Subcutaneous adipose tissue (tissue), 4 donors: Measurements from ENCODE around the gene NR4A1. TPM values are rescaled to one million over a fixed set of nuclear protein-coding genes. Genes with fewer than 3 reads are reported as not detected.

Source experiments
- total RNA-seq, 4 donors: library from RNA; depleted of rRNA; stranded (reverse); fragments of >200 nt; gene quantifications; one replicate each; pipeline ENCODE4 v1.1.0, GENCODE V29; 2016
- TF ChIP-seq, protein P1 (sequence below): fragments of 450-650 bp; IDR thresholded peaks from one replicate; pipeline ENCODE4 v1.5.1; 2016; ENCODE audit warnings: low read depth, mild to moderate bottlenecking, control low read depth, antibody characterized with exemption, moderate library complexity

NR4A1 gene
- total RNA-seq, 4 donors from 2014 or later, result 20.1 to 84.6 (median 40.3) TPM

DNA sequence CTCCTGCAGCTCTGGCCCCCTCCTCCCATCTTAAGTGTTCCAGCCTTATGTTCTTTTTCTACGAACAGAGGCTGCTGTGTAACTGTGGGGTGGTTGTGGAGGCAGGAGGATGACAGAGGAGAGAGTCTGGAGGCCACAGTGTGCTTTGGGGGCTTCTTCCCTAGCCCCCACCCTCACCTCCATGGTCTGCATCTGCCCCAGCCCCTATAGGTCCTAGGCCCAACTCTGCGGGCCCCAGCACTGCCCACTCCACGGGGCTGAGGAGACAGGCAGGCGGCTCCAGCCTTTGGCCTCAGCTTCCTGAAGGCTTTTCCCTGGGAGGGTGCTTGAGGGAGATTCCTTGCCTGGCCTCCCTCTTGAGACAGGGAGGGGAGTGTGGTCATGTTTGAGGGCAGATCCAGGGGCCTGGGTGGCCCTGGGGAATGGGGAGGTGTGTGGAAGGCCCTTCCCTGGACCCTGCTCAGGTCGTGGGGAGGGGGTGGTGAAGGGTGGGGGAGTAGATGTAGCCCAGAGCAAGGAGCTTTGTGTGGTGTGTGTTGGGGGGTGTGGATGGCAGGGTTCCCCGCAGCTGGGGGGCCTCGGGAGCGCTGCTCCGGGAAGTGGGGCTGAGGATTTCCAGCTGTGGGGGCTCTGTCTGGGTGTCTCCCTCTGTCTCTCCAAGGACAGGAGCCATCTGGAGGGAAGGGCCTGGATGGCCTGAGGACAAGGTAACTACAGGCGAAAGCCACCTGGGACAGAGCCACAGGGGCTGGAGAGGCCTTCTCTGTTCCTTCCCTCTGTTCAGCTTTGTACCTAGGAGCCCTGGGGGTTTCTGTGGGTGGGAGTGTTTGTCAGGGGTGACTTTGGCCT lies 29.4 kb downstream of the NR4A1 start:
- TF ChIP-seq, protein P1, sequence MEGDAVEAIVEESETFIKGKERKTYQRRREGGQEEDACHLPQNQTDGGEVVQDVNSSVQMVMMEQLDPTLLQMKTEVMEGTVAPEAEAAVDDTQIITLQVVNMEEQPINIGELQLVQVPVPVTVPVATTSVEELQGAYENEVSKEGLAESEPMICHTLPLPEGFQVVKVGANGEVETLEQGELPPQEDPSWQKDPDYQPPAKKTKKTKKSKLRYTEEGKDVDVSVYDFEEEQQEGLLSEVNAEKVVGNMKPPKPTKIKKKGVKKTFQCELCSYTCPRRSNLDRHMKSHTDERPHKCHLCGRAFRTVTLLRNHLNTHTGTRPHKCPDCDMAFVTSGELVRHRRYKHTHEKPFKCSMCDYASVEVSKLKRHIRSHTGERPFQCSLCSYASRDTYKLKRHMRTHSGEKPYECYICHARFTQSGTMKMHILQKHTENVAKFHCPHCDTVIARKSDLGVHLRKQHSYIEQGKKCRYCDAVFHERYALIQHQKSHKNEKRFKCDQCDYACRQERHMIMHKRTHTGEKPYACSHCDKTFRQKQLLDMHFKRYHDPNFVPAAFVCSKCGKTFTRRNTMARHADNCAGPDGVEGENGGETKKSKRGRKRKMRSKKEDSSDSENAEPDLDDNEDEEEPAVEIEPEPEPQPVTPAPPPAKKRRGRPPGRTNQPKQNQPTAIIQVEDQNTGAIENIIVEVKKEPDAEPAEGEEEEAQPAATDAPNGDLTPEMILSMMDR, result no peak

DNA sequence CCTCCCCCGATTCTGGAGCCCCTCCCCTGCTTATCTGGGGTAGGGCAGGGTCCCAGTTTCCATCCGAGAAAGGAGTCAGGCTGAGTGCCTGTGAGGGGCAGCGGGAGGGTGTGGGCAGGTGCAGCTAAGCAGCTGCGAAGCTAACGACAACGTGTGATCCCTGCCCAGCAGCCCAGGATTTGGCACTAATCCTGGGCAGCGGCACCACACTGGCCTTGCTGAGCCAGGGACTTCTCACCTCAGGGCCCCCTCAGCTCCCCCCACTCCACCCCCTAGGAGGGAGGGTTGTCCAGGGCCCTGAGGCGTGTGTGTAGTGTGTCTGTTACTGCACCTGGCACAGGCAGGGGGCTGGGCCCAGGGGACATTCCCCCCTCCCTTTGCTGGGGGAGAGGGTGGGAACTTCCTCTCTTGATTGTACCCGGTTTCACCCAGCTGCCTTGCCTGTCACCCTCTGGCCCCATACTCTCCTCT lies 30.1 kb downstream of the NR4A1 start:
- TF ChIP-seq, protein P1, result no peak

DNA sequence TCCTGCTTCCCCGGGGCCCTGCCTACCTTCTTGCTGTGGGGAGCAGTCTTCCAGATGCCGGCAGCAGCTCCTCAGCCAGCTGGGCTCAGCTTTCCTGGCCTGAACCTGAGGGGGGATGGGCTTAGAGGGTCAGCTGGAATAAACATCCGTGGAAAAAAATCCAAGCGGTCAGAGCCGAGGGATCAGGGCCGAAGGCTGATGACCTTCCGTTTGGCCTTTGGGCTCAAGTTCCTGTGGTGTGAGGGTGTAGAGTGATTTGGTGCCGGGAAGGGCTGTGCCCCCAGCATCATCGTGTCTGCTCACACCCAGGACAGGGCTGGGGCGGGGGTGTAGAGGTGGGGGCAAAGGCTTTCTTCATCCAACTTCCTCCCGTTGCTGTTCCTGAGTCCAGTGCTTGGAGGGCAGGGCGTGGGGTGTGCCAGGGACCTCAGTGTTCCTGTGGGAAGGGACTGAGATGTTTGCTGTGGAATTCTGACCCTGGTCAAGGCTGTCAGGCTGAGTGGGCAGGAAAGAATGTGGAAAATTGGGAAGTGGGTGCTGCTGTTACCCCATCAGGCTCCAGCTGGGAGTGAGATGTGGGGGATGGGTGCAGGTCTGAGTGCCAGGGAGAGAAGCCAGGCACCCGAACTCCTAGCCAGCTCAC lies 30.9 kb downstream of the NR4A1 start:
- TF ChIP-seq, protein P1, result no peak

DNA sequence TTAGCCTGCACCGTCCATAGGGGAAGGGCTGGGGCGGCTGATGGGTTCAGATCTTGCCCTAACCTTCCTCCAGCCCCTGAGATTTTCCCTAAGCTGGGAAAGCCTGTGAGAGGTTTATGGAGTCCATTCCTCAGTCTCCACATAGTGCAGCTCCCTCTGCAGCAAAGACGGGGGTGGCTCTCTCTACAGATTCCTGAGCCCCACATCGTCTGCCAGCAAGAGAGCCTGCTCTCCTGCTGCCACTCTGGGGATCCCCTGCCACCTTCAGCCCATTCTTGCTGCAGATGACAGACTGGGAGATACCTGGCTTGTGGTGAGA lies 31.4 kb downstream of the NR4A1 start:
- TF ChIP-seq, protein P1, result no peak

DNA sequence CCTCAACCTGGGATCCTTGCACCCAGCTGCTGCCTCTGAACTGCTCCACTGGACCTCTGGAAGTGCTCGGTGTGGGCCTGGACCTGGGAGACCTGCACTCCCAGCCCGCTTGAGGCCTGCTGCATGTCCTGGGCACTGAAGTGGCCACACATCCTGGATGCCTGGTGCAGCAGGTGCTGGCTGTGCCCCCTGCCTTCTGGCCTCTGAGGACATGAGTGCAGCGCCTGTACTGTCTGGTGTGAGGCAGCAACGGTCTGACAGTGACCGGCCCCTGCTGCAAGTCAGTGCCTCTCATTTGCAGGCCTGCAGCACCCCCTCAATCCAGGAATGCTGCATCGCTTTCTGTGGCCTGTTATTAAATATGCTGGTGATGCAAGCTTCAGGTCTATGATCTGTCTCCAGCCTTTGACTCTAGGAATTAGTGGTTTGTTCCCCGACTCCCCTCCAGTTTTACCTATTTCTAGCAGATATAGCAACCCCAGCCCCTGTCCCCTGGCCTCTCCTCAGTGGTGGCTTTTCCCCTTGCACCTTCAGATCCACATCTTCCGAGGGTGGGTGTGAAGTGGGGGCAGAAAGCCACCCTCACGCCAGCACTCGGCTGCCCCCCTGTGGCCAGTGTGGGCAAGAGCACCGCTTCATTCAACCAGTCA lies 31.9 kb downstream of the NR4A1 start:
- TF ChIP-seq, protein P1, result no peak

DNA sequence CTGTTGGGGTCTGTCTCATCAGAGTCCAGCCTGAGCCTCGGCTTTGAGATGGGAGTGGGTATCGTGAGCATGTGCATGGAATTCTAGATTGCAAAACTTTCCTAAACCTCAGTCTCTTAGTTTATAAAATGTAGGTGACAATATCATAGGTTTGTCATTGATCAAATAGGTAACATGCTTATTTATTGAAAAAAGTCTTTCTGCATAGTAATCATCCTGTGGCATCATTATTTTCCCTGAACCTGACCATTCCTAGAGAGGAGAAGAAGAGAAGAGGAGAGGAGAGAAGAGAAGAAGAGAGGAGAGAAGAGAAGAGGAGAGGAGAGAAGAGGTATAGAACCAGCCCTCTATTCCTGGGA lies 32.4 kb downstream of the NR4A1 start:
- TF ChIP-seq, protein P1, result no peak
